OCI-LY3 (cell line): ENCODE data around the gene ARHGAP25.
A peak's percentile ranks its signal among the peaks of the same experiment; 100 is the strongest.

Experiments
- H2AFZ ChIP-seq: fragments of 200-600, 300-600 bp; shearing (Covaris generic); 2 replicates; pipeline ENCODE4 v1.6.0; 2014; ENCODE audit warnings: antibody characterized with exemption, low read depth, low read length
- H3K27ac ChIP-seq: fragments of 200-600, 300-600 bp; sonication (generic); 2 replicates; pipeline ENCODE4 v1.5.1; 2014; ENCODE audit warnings: mild to moderate bottlenecking, low read length, moderate library complexity, mixed read lengths
- H3K27me3 ChIP-seq: fragments of 200-600, 300-600 bp; sonication (generic); 2 replicates; pipeline ENCODE4 v1.6.1; 2014; ENCODE audit warnings: low read depth, low read length, mixed read lengths
- H3K36me3 ChIP-seq: fragments of 200-600, 300-600 bp; sonication (generic); replicated peaks from 2 replicates; pipeline ENCODE3; 2014; ENCODE audit warnings: low read depth, low read length, mixed read lengths
- H3K4me1 ChIP-seq: fragments of 300-600, 200-600 bp; sonication (generic); 2 replicates; pipeline ENCODE4 v1.6.1; 2014; ENCODE audit warnings: low read length, mixed read lengths
- H3K4me2 ChIP-seq: fragments of 200-600, 300-600 bp; sonication (generic); 2 replicates; pipeline ENCODE4 v1.6.1; 2014; ENCODE audit warnings: low read length, mixed read lengths
- H3K4me3 ChIP-seq: fragments of 300-600, 200-600 bp; sonication (generic); 2 replicates; pipeline ENCODE4 v1.5.1; 2014; ENCODE audit warnings: antibody characterized with exemption, mild to moderate bottlenecking, low read length, moderate library complexity
- H3K79me2 ChIP-seq: fragments of 300-600, 200-600 bp; shearing (Covaris generic); 2 replicates; pipeline ENCODE4 v1.6.1; 2014; ENCODE audit warnings: mild to moderate bottlenecking, low read length, mixed read lengths
- H3K9ac ChIP-seq: fragments of 300-600, 200-600 bp; shearing (Covaris generic); 2 replicates; pipeline ENCODE4 v1.6.0; 2014; ENCODE audit warnings: mild to moderate bottlenecking, low read length, moderate library complexity
- H3K9me3 ChIP-seq: fragments of 200-600, 300-600 bp; shearing (Covaris generic); 2 replicates; pipeline ENCODE4 v1.6.1; 2014; ENCODE audit warnings: low read length, mixed read lengths; ENCODE audit not compliant: insufficient read depth
- H4K20me1 ChIP-seq: fragments of 200-600, 300-600 bp; sonication (generic); 2 replicates; pipeline ENCODE4 v1.6.1; 2016; ENCODE audit warnings: low read length, mixed read lengths; ENCODE audit not compliant: insufficient read depth
- CTCF ChIP-seq: fragments of 200-600, 300-600 bp; sonication (generic); IDR thresholded peaks from 2 replicates; pipeline ENCODE4 v1.5.1; 2014; ENCODE audit warnings: antibody characterized with exemption, low read length, low read depth
- EZH2phosphoT487 ChIP-seq: fragments of 200-600 bp; shearing (Covaris generic); IDR thresholded peaks from 2 replicates; pipeline ENCODE4 v1.6.1; 2018; ENCODE audit warnings: antibody characterized with exemption, mixed run types, low read depth

The ARHGAP25 gene

GRCh38 chr2:68791914-68792313 is 57.3 kb downstream of the ARHGAP25 start:
- peaks cover 85% of the 10 kb centered on the region for H3K36me3 ChIP-seq

GRCh38 chr2:68792751-68793150 is 58.1 kb downstream of the ARHGAP25 start:
- H4K20me1 ChIP-seq = peaks cover 55% of the 10 kb centered on the region
- H3K36me3 ChIP-seq = peaks cover 85% of the 10 kb centered on the region
- peak overlapping the region; percentile 99 for H3K27ac ChIP-seq
- H3K4me1 ChIP-seq = peaks cover 97% of the 10 kb centered on the region
- no peak overlapping the region for H2AFZ ChIP-seq
- peak overlapping the region; percentile 82 for H3K4me2 ChIP-seq
- H3K9me3 ChIP-seq = no peaks in the 10 kb centered on the region
- H3K9ac ChIP-seq = peak overlapping the region; percentile 89
- no peak for TF ChIP-seq EZH2phosphoT487
- no peak for TF ChIP-seq CTCF
- H3K79me2 ChIP-seq = peaks cover 87% of the 10 kb centered on the region
- H3K27me3 ChIP-seq = no peaks in the 10 kb centered on the region
- H3K4me3 ChIP-seq = peak overlapping the region; percentile 67

More at GRCh38 chr2:68791914-68792313, 57.3 kb downstream of the ARHGAP25 start:
- Histone ChIP-seq H3K9ac (peak overlapping the region; percentile 89), H3K4me3 (peak overlapping the region; percentile 67), H3K4me2 (peak overlapping the region; percentile 82), H3K27ac (peak overlapping the region; percentile 99), H3K79me2 (peaks cover 87% of the 10 kb centered on the region), H3K27me3 (no peaks in the 10 kb centered on the region), H2AFZ (no peak overlapping the region), H3K9me3 (no peaks in the 10 kb centered on the region), H4K20me1 (peaks cover 55% of the 10 kb centered on the region), H3K4me1 (peaks cover 97% of the 10 kb centered on the region)
- TF ChIP-seq EZH2phosphoT487 (no peak), CTCF (no peak)

GRCh38 chr2:68796295-68796905 is 61.8 kb downstream of the ARHGAP25 start:
- Histone ChIP-seq H3K9me3 (no peaks in the 10 kb centered on the region), H3K27me3 (no peaks in the 10 kb centered on the region), H3K79me2 (peaks cover 100% of the 10 kb centered on the region), H3K4me3 (peak overlapping the region; percentile 67), H3K36me3 (peaks cover 95% of the 10 kb centered on the region), H3K27ac (peak overlapping the region; percentile 99), H3K4me1 (peaks cover 88% of the 10 kb centered on the region), H2AFZ (no peak overlapping the region), H3K4me2 (peak overlapping the region; percentile 82), H3K9ac (peak overlapping the region; percentile 89), H4K20me1 (peaks cover 88% of the 10 kb centered on the region)
- no peak for TF ChIP-seq CTCF
- no peak for TF ChIP-seq EZH2phosphoT487

- TF ChIP-seq CTCF (no peak), EZH2phosphoT487 (no peak)
- Histone ChIP-seq H2AFZ (no peak overlapping the region), H4K20me1 (peaks cover 96% of the 10 kb centered on the region), H3K27ac (peak overlapping the region; percentile 99), H3K79me2 (peaks cover 99% of the 10 kb centered on the region), H3K4me1 (peaks cover 67% of the 10 kb centered on the region), H3K9me3 (no peaks in the 10 kb centered on the region), H3K4me3 (no peak overlapping the region), H3K36me3 (peaks cover 92% of the 10 kb centered on the region), H3K9ac (no peak overlapping the region), H3K27me3 (no peaks in the 10 kb centered on the region), H3K4me2 (no peak overlapping the region; the same call in 1 of the 2 replicates)
These were observed 64.0 kb downstream of the ARHGAP25 start for GRCh38 chr2:68798569-68798968.
